Neutrophil (primary cell): ENCODE results near the gene MAST4.

Experiments used
- H3K27ac ChIP-seq: fragments of 200-600 bp; sonication (generic); 2 replicates; pipeline ENCODE4 v1.5.1; 2016; ENCODE audit warnings: mild to moderate bottlenecking, moderate library complexity
- H3K27me3 ChIP-seq: fragments of 200-600 bp; sonication (generic); 2 replicates; pipeline ENCODE4 v1.6.0; 2016; ENCODE audit warnings: mild to moderate bottlenecking
- H3K36me3 ChIP-seq: fragments of 200-600 bp; sonication (generic); 2 replicates; pipeline ENCODE4 v1.5.1; 2017
- H3K4me1 ChIP-seq, 2 experiments: fragments of 200-600 bp in 1 of 2; sonication (generic) in 1 of 2; 1 replicate in 1 of 2; 2 replicates in 1 of 2; pipeline versions ENCODE4 v1.5.1 to v1.6.1; 2013 to 2016; ENCODE audit warnings: low read depth in 1 of 2, low read length in 1 of 2, mild to moderate bottlenecking in 1 of 2, moderate library complexity in 1 of 2; ENCODE audit not compliant: control insufficient read depth in 1 of 2, insufficient read depth in 1 of 2
- H3K4me3 ChIP-seq, 2 experiments: fragments of 200-600 bp in 1 of 2; sonication (generic) in 1 of 2; 1 replicate in 1 of 2; 2 replicates in 1 of 2; pipeline ENCODE4 v1.5.1; 2013 to 2016; ENCODE audit warnings: low read depth in 1 of 2, low read length in 1 of 2, mild to moderate bottlenecking in 1 of 2, moderate library complexity in 1 of 2
- H3K9me3 ChIP-seq: fragments of 200-600 bp; sonication (generic); 2 replicates; pipeline ENCODE4 v1.5.1; 2016
- CTCF ChIP-seq: fragments of 200-600 bp; sonication (generic); IDR thresholded peaks from 2 replicates; pipeline ENCODE4 v1.5.1; 2016; ENCODE audit warnings: antibody characterized with exemption

MAST4 gene

GRCh38 chr5:67216564-67216963, 620.4 kb downstream of the MAST4 start:
- no peak overlapping the region for H3K27ac ChIP-seq
- peaks cover 11 to 17% of the 10 kb centered on the region in 2 experiments for H3K4me1 ChIP-seq

More at GRCh38 chr5:67216564-67216963, 620.4 kb downstream of the MAST4 start:
- H3K9me3 ChIP-seq = no peaks in the 10 kb centered on the region
- no peaks in the 10 kb centered on the region for H3K27me3 ChIP-seq
- no peaks in the 10 kb centered on the region for H3K36me3 ChIP-seq
- no peak overlapping the region for H3K4me3 ChIP-seq
- no peak for TF ChIP-seq CTCF
